ENCODE data around the gene BMP6.

BMP6 gene

GRCh38 chr6:7909323-7910276, 183.7 kb downstream of the BMP6 start:
- Histone ChIP-seq H3K4me3 (replicated peaks; ENCODE audit: low read depth, low read length) (peak overlapping the region; percentile 78), H3K27me3 (replicated peaks; ENCODE audit: control insufficient read depth, insufficient read depth, low read length) (no peaks in the 10 kb centered on the region), H3K36me3 (ENCODE audit: control insufficient read depth, insufficient read depth, low read length) (peaks cover 7% of the 10 kb centered on the region)
- peak; percentile 68 for DNase-seq (ENCODE audit: extremely low read depth, insufficient read length)
- TF ChIP-seq CTCF (IDR thresholded peaks at IDR 0.05; ENCODE audit: insufficient read depth, low read length, poor library complexity, severe bottlenecking) = no peak

GRCh38 chr6:7910298-7910653, 184.4 kb downstream of the BMP6 start:
- Histone ChIP-seq H3K27me3 (replicated peaks; ENCODE audit: control insufficient read depth, insufficient read depth, low read length) (no peaks in the 10 kb centered on the region), H3K36me3 (ENCODE audit: control insufficient read depth, insufficient read depth, low read length) (peaks cover 4% of the 10 kb centered on the region), H3K4me3 (replicated peaks; ENCODE audit: low read depth, low read length) (peak overlapping the region; percentile 78)
- no peak for DNase-seq (ENCODE audit: extremely low read depth, insufficient read length)
- no peak for TF ChIP-seq CTCF (IDR thresholded peaks at IDR 0.05; ENCODE audit: insufficient read depth, low read length, poor library complexity, severe bottlenecking)

- DNase-seq (ENCODE audit: extremely low read depth, insufficient read length) = peak; percentile 83
- Histone ChIP-seq H3K27me3 (replicated peaks; ENCODE audit: control insufficient read depth, insufficient read depth, low read length) (no peaks in the 10 kb centered on the region), H3K36me3 (ENCODE audit: control insufficient read depth, insufficient read depth, low read length) (peaks cover 4% of the 10 kb centered on the region), H3K4me3 (replicated peaks; ENCODE audit: low read depth, low read length) (peak within 1 kb of the TSS; percentile 78)
- no peak for TF ChIP-seq CTCF (IDR thresholded peaks at IDR 0.05; ENCODE audit: insufficient read depth, low read length, poor library complexity, severe bottlenecking)
Observed at GRCh38 chr6:7910654-7911344, 184.9 kb downstream of the BMP6 start, which contains the start of gene TXNDC5. Gene TXNDC5, minus strand, starts transcription at chr6:7910788. Its CDS starts 12 bp downstream, at chr6:7910776.

GRCh38 chr6:7911345-7911725, 185.4 kb downstream of the BMP6 start:
- TF ChIP-seq CTCF (IDR thresholded peaks at IDR 0.05; ENCODE audit: insufficient read depth, low read length, poor library complexity, severe bottlenecking) = no peak
- H3K36me3 ChIP-seq (ENCODE audit: control insufficient read depth, insufficient read depth, low read length) = peaks cover 4% of the 10 kb centered on the region
- H3K27me3 ChIP-seq (replicated peaks; ENCODE audit: control insufficient read depth, insufficient read depth, low read length) = no peaks in the 10 kb centered on the region
- peak overlapping the region; percentile 75 for H3K4me3 ChIP-seq (replicated peaks; ENCODE audit: low read depth, low read length)
- no peak for DNase-seq (ENCODE audit: extremely low read depth, insufficient read length)

GRCh38 chr6:7912024-7912423, 186.1 kb downstream of the BMP6 start:
- DNase-seq (ENCODE audit: extremely low read depth, insufficient read length) = no peak
- peaks cover 4% of the 10 kb centered on the region for H3K36me3 ChIP-seq (ENCODE audit: control insufficient read depth, insufficient read depth, low read length)
- no peaks in the 10 kb centered on the region for H3K27me3 ChIP-seq (replicated peaks; ENCODE audit: control insufficient read depth, insufficient read depth, low read length)
- no peak overlapping the region for H3K4me3 ChIP-seq (replicated peaks; ENCODE audit: low read depth, low read length)
- no peak for TF ChIP-seq CTCF (IDR thresholded peaks at IDR 0.05; ENCODE audit: insufficient read depth, low read length, poor library complexity, severe bottlenecking)

Data from GM06990 (cell line).